WTC11 (cell line): ENCODE measurements around the gene CNBP. TPM values are rescaled to one million over a fixed set of nuclear protein-coding genes. Genes with fewer than 3 reads are reported as not detected.

ENCODE experiments used
- ATAC-seq: fragments of 200-7000 bp; cut with Tn5 transposase; 2 replicates; pipeline ENCODE4 v1.10.0; 2021; ENCODE audit warnings: mild to moderate bottlenecking, moderate library complexity
- CTCF ChIA-PET: fragments of 300-600 bp; sonication (Branson Sonifier 250); formaldehyde crosslinking; loops from one replicate; lab custom pipeline; 2021; ENCODE audit warnings: antibody characterized with exemption; lab: Charles Lee
- POLR2A ChIA-PET: fragments of 350-600 bp; sonication (Branson Sonifier 250); formaldehyde crosslinking; loops from one replicate; lab custom pipeline; 2021; ENCODE audit warnings: antibody characterized with exemption; lab: Charles Lee
- DNase-seq: peaks from one replicate; pipeline ENCODE4 v3.0.0; 2021; ENCODE audit warnings: low spot score
- H3K27ac Mint-ChIP-seq: 2 replicates; pipeline ENCODE4 v1.8.0; 2021; ENCODE audit warnings: mixed read lengths
- H3K27me3 Mint-ChIP-seq: 2 replicates; pipeline ENCODE4 v1.8.0; 2021; ENCODE audit warnings: low read depth, mild to moderate bottlenecking, moderate library complexity, mixed read lengths
- H3K36me3 Mint-ChIP-seq: 2 replicates; pipeline ENCODE4 v1.8.0; 2021; ENCODE audit warnings: mixed read lengths
- H3K4me1 Mint-ChIP-seq: 2 replicates; pipeline ENCODE4 v1.8.0; 2022; ENCODE audit warnings: mixed read lengths
- H3K4me3 Mint-ChIP-seq: 2 replicates; pipeline ENCODE4 v1.8.0; 2021; ENCODE audit warnings: mild to moderate bottlenecking, moderate library complexity, mixed read lengths
- H3K9me3 Mint-ChIP-seq: 2 replicates; pipeline ENCODE4 v1.8.0; 2021; ENCODE audit warnings: mixed read lengths
- ATF2 ChIP-seq: sonication (generic); formaldehyde crosslinking; IDR thresholded peaks from 2 replicates; pipeline ENCODE4 v1.8.1; 2022; ENCODE audit warnings: low read depth, missing genetic modification reagents, borderline replicate concordance
- EMX1 ChIP-seq: fragments of 250-450 bp; sonication (Bioruptor Pico); IDR thresholded peaks from 2 replicates; pipeline ENCODE4 v1.8.0; 2021; ENCODE audit warnings: mild to moderate bottlenecking
- ESRRA ChIP-seq: sonication (generic); formaldehyde crosslinking; IDR thresholded peaks from 2 replicates; pipeline ENCODE4 v1.8.1; 2022; ENCODE audit warnings: mild to moderate bottlenecking, missing genetic modification reagents, borderline replicate concordance
- JAZF1 ChIP-seq: fragments of 250-450 bp; sonication (Bioruptor Pico); IDR thresholded peaks from 2 replicates; pipeline ENCODE4 v1.9.0; 2021; ENCODE audit warnings: moderate library complexity, mild to moderate bottlenecking, inconsistent platforms
- JUN ChIP-seq: sonication (generic); formaldehyde crosslinking; IDR thresholded peaks from 2 replicates; pipeline ENCODE4 v1.8.0; 2023; ENCODE audit warnings: mild to moderate bottlenecking, missing genetic modification reagents
- MYBL2 ChIP-seq: sonication (generic); formaldehyde crosslinking; IDR thresholded peaks from 2 replicates; pipeline ENCODE4 v1.8.1; 2023; ENCODE audit warnings: mild to moderate bottlenecking, moderate library complexity, missing genetic modification reagents
- NFATC4 ChIP-seq: fragments of 250-450 bp; sonication (Bioruptor Pico); IDR thresholded peaks from 2 replicates; pipeline ENCODE4 v1.9.0; 2021; ENCODE audit warnings: mild to moderate bottlenecking
- NFYB ChIP-seq: sonication (generic); formaldehyde crosslinking; conservative IDR thresholded peaks from 2 replicates; pipeline ENCODE4 v1.8.0; 2022; ENCODE audit warnings: low read depth, missing genetic modification reagents
- OVOL2 ChIP-seq: fragments of 250-450 bp; sonication (Bioruptor Pico); IDR thresholded peaks from 2 replicates; pipeline ENCODE4 v1.9.0; 2021; ENCODE audit warnings: mild to moderate bottlenecking, borderline replicate concordance
- PRRX2 ChIP-seq: fragments of 250-450 bp; sonication (Bioruptor Pico); IDR thresholded peaks from 2 replicates; pipeline ENCODE4 v1.8.0; 2021; ENCODE audit warnings: mild to moderate bottlenecking
- RELA ChIP-seq: sonication (generic); formaldehyde crosslinking; IDR thresholded peaks from 2 replicates; pipeline ENCODE4 v1.8.1; 2022; ENCODE audit warnings: missing genetic modification reagents, mild to moderate bottlenecking, borderline replicate concordance
- RORB ChIP-seq: fragments of 250-450 bp; sonication (Bioruptor Pico); IDR thresholded peaks from 2 replicates; pipeline ENCODE4 v1.9.0; 2021; ENCODE audit warnings: mild to moderate bottlenecking
- SMAD3 ChIP-seq: sonication (generic); formaldehyde crosslinking; IDR thresholded peaks from 2 replicates; pipeline ENCODE4 v1.8.0; 2022; ENCODE audit warnings: missing genetic modification reagents, mild to moderate bottlenecking, borderline replicate concordance
- TEAD4 ChIP-seq: sonication (generic); formaldehyde crosslinking; IDR thresholded peaks from 2 replicates; pipeline ENCODE4 v1.8.0; 2022; ENCODE audit warnings: mild to moderate bottlenecking, missing genetic modification reagents
- ZNF232 ChIP-seq: sonication (generic); formaldehyde crosslinking; IDR thresholded peaks from 2 replicates; pipeline ENCODE4 v1.8.0; 2022; ENCODE audit warnings: mild to moderate bottlenecking, missing genetic modification reagents
- ZNF512 ChIP-seq: sonication (generic); formaldehyde crosslinking; IDR thresholded peaks from 2 replicates; pipeline ENCODE4 v1.8.1; 2022; ENCODE audit warnings: missing genetic modification reagents, borderline replicate concordance
- ZNF671 ChIP-seq: fragments of 250-450 bp; sonication (Bioruptor Pico); IDR thresholded peaks from 2 replicates; pipeline ENCODE4 v1.8.0; 2021; ENCODE audit warnings: mild to moderate bottlenecking
- total RNA-seq: library from RNA; stranded (reverse); gene quantifications from 3 replicates; pipeline ENCODE4 v1.2.3, GENCODE V29; 2021
- TF ChIP-seq, protein P1 (sequence below): sonication (generic); formaldehyde crosslinking; conservative IDR thresholded peaks from 2 replicates; pipeline ENCODE4 v1.8.1; 2023; ENCODE audit warnings: mild to moderate bottlenecking, low read depth, missing genetic modification reagents, moderate library complexity
- TF ChIP-seq, protein P2 (sequence below): fragments of 250-450 bp; sonication (Bioruptor Pico); IDR thresholded peaks from 2 replicates; pipeline ENCODE4 v1.8.0; 2021; ENCODE audit warnings: mild to moderate bottlenecking
- TF ChIP-seq, protein P3 (sequence below): sonication (generic); formaldehyde crosslinking; IDR thresholded peaks from 2 replicates; pipeline ENCODE4 v1.8.0; 2023; ENCODE audit warnings: missing genetic modification reagents, mild to moderate bottlenecking, borderline replicate concordance
- TF ChIP-seq, protein P4 (sequence below): fragments of 250-450 bp; sonication (Bioruptor Pico); IDR thresholded peaks from 2 replicates; pipeline ENCODE4 v2.1.2; 2022; ENCODE audit warnings: mild to moderate bottlenecking, moderate library complexity

The CNBP gene
- total RNA-seq, 1 experiment from 2014 or later, result 329 TPM

DNA sequence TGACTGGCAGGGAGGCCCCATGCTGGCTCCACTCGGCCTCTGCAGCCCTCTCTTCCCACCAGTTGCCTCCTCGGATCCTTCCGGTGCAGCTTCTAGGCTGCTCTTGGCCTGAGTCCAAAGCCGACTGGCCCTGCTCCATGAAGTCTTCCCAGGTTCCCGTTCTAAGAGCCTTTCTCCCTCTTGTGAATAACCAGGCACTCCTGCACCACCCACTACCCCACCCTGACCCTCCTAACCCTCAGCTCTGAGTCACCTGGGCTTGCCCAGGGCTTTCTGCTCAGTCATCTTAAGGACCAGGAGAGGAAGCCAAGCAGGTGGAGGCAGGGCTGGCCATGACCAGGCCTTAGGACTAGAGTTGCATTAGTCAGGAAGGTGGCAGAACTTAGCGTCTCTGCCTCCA, 28.1 kb upstream of the CNBP start (continued):
- TF ChIP-seq, protein P1, sequence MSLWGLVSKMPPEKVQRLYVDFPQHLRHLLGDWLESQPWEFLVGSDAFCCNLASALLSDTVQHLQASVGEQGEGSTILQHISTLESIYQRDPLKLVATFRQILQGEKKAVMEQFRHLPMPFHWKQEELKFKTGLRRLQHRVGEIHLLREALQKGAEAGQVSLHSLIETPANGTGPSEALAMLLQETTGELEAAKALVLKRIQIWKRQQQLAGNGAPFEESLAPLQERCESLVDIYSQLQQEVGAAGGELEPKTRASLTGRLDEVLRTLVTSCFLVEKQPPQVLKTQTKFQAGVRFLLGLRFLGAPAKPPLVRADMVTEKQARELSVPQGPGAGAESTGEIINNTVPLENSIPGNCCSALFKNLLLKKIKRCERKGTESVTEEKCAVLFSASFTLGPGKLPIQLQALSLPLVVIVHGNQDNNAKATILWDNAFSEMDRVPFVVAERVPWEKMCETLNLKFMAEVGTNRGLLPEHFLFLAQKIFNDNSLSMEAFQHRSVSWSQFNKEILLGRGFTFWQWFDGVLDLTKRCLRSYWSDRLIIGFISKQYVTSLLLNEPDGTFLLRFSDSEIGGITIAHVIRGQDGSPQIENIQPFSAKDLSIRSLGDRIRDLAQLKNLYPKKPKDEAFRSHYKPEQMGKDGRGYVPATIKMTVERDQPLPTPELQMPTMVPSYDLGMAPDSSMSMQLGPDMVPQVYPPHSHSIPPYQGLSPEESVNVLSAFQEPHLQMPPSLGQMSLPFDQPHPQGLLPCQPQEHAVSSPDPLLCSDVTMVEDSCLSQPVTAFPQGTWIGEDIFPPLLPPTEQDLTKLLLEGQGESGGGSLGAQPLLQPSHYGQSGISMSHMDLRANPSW (CRISPR knock-in tag), result no peak
- TF ChIP-seq NFYB (CRISPR knock-in tag), result no peak
- no peak for TF ChIP-seq RORB (CRISPR knock-in tag)
- no peak for TF ChIP-seq PRRX2
- no peak for TF ChIP-seq ATF2 (CRISPR knock-in tag)

- Mint-ChIP-seq H3K27ac (no peak overlapping the region), H3K9me3 (no peaks in the 10 kb centered on the region), H3K4me3 (no peak overlapping the region)
- CTCF ChIA-PET, result no interaction called here
- ATAC-seq, result no peak
- POLR2A ChIA-PET, result interaction anchor here (0.9 kb wide), 1 partner anchor 49 kb away, joined by 5 read pairs; no protein-coding TSS in a partner anchor
- no peak for TF ChIP-seq RELA (CRISPR knock-in tag)
- no peak for TF ChIP-seq OVOL2 (CRISPR knock-in tag)
- TF ChIP-seq, protein P2, sequence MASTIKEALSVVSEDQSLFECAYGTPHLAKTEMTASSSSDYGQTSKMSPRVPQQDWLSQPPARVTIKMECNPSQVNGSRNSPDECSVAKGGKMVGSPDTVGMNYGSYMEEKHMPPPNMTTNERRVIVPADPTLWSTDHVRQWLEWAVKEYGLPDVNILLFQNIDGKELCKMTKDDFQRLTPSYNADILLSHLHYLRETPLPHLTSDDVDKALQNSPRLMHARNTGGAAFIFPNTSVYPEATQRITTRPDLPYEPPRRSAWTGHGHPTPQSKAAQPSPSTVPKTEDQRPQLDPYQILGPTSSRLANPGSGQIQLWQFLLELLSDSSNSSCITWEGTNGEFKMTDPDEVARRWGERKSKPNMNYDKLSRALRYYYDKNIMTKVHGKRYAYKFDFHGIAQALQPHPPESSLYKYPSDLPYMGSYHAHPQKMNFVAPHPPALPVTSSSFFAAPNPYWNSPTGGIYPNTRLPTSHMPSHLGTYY (CRISPR knock-in tag), result no peak
- TF ChIP-seq, protein P3, sequence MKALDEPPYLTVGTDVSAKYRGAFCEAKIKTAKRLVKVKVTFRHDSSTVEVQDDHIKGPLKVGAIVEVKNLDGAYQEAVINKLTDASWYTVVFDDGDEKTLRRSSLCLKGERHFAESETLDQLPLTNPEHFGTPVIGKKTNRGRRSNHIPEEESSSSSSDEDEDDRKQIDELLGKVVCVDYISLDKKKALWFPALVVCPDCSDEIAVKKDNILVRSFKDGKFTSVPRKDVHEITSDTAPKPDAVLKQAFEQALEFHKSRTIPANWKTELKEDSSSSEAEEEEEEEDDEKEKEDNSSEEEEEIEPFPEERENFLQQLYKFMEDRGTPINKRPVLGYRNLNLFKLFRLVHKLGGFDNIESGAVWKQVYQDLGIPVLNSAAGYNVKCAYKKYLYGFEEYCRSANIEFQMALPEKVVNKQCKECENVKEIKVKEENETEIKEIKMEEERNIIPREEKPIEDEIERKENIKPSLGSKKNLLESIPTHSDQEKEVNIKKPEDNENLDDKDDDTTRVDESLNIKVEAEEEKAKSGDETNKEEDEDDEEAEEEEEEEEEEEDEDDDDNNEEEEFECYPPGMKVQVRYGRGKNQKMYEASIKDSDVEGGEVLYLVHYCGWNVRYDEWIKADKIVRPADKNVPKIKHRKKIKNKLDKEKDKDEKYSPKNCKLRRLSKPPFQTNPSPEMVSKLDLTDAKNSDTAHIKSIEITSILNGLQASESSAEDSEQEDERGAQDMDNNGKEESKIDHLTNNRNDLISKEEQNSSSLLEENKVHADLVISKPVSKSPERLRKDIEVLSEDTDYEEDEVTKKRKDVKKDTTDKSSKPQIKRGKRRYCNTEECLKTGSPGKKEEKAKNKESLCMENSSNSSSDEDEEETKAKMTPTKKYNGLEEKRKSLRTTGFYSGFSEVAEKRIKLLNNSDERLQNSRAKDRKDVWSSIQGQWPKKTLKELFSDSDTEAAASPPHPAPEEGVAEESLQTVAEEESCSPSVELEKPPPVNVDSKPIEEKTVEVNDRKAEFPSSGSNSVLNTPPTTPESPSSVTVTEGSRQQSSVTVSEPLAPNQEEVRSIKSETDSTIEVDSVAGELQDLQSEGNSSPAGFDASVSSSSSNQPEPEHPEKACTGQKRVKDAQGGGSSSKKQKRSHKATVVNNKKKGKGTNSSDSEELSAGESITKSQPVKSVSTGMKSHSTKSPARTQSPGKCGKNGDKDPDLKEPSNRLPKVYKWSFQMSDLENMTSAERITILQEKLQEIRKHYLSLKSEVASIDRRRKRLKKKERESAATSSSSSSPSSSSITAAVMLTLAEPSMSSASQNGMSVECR (CRISPR knock-in tag), result no peak
- no peak for TF ChIP-seq SMAD3 (CRISPR knock-in tag)
- TF ChIP-seq JUN (CRISPR knock-in tag), result no peak
- no peak for TF ChIP-seq MYBL2 (CRISPR knock-in tag)
- TF ChIP-seq ESRRA (CRISPR knock-in tag), result no peak
- no peak for TF ChIP-seq JAZF1 (CRISPR knock-in tag)
- no peak for TF ChIP-seq ZNF512
- TF ChIP-seq NFATC4, result no peak
- no peak for TF ChIP-seq ZNF232
- TF ChIP-seq EMX1 (CRISPR knock-in tag), result no peak
- TF ChIP-seq, protein P4, sequence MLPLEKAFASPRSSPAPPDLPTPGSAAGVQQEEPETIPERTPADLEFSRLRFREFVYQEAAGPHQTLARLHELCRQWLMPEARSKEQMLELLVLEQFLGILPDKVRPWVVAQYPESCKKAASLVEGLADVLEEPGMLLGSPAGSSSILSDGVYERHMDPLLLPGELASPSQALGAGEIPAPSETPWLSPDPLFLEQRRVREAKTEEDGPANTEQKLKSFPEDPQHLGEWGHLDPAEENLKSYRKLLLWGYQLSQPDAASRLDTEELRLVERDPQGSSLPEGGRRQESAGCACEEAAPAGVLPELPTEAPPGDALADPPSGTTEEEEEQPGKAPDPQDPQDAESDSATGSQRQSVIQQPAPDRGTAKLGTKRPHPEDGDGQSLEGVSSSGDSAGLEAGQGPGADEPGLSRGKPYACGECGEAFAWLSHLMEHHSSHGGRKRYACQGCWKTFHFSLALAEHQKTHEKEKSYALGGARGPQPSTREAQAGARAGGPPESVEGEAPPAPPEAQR (CRISPR knock-in tag), result no peak
- no peak for TF ChIP-seq TEAD4
- no peak for TF ChIP-seq ZNF671 (CRISPR knock-in tag)
- TF ChIP-seq, all 79 proteins: peak for 0
- H3K4me1 Mint-ChIP-seq, result no peaks in the 10 kb centered on the region
- no peaks in the 10 kb centered on the region for H3K36me3 Mint-ChIP-seq
- DNase-seq, result no peak
- no peaks in the 10 kb centered on the region for H3K27me3 Mint-ChIP-seq
Measured at GRCh38 chr3:129211345-129211744, 27.6 kb upstream of the CNBP start.
